Body of pancreas (tissue), 4 donors: ENCODE data around the gene RSBN1L.
"Not testable (repeated sequence)": the region's sequence is repeated elsewhere in the genome, so short reads cannot be mapped to it uniquely, and the experiment has no call there.

Source experiments
- CTCF ChIP-seq, 7 experiments: fragments of 450-650 bp in 4 of 7; fragments of 200-600 bp in 3 of 7; sonication (generic) in 3 of 7; IDR thresholded peaks; one replicate each; pipeline ENCODE4 v1.5.1; 2016 to 2019; ENCODE audit warnings: antibody characterized with exemption in 7 of 7
- POLR2A ChIP-seq, 3 donors: fragments of 450-650 bp; IDR thresholded peaks; one replicate each; pipeline ENCODE4 v1.6.1; 2016; ENCODE audit warnings: antibody characterized with exemption in 3 of 3, mild to moderate bottlenecking in 2 of 3

GRCh38 chr7:77652826-77653225 is 43.4 kb upstream of the RSBN1L start:
- TF ChIP-seq POLR2A, CTCF (IDR thresholded peaks at IDR 0.05): not testable (repeated sequence)
